T-helper 2 cell (primary cell): ENCODE data around the gene PHYH.
"Not testable (repeated sequence)": the region's sequence is repeated elsewhere in the genome, so short reads cannot be mapped to it uniquely, and the experiment has no call there.

Experiments
- DNase-seq, 5 experiments: peaks; one replicate each; pipeline versions ENCODE4 v3.0.0 to v3.0.0-alpha.2; 2012 to 2022
- total RNA-seq, 2 donors: gene quantifications; one replicate each; lab custom pipeline; 2026; lab: John Stamatoyannopoulos, UW

PHYH gene
- 14.3 to 19.2 reads per million in 2 donors for total RNA-seq

DNA sequence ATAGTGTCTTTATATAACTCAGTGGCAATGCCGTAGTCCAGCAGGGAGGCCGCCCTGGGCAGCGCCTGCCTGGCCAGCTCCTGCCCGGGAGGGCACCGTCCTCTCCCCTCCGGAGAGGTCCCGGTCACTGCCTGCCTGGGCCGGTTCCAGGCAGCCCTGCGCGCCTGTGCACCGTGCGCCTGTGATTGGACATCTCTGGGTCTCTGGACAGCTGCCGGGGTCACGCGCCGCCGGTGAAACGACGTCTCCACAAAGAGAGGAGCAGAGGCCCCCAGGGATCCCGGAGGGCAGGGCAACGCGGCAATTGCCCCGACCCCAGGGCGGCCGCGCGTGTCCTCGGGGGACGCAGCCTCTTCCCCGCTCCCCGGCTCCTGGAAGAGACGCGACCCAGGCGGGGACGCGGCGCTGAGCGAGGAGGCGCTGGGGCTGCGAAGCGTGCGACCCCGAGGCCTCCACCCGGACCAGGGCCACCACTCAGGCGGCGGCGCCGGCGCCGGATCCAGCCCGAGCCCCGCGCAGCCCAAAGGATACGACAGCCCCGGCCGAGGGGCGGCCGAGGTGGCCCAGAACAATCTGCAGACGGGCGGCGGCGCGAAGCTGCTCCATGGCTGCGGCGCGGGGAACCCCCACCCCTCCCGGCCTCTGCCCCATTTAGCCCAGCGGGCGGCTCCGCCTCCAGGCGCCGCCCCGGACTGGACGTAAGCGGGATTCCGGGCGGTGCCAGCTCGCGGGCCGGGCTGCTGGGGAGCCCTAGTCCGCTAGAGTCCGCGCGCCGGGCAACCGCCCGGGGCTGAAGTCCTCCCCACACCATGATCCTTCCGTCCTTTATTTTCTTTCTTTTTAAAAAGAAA, at the start of gene PHYH:
PHYH (minus strand) TSS at position 628 of the 851 bp plus-strand sequence; CDS start at position 606, 22 bp downstream.
- DNase-seq: peak; percentile 63 to 86 (median 78)

- peak; percentile 60 to 95 (median 78) for DNase-seq
Measured at GRCh38 chr10:13348216-13349017, 48.6 kb upstream of the PHYH start, which contains the start of gene SEPHS1. Gene SEPHS1, minus strand, starts transcription at chr10:13348293. Its CDS starts 3,343 bp downstream, at chr10:13344950.

GRCh38 chr10:13347500-13348156, 47.8 kb upstream of the PHYH start:
- peak; percentile 62 to 91 (median 71) for DNase-seq

DNA sequence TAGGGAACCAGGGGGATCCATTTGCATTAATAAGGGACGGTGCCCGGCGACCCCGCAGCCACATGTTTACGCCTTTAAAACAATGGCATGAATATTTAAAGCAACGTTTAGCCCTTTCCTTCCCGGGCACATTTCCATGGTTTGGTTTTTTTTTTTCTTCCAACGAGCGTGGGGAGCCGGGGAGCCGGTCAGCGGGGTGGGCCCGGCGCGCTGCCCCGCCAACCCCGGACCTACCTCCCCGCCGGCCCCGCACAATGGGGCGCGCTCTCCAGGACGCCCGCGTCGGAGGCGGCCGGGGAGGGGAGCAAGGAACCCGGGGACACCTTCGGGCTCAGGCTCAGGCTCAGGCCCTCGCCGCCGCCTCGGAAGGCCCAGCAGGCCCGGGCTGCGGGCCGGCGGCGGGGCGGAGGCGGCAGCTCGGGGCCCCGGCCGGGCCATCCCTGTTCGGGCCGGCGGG, 47.2 kb upstream of the PHYH start:
- no peak for DNase-seq

GRCh38 chr10:13346283-13347042, 46.6 kb upstream of the PHYH start:
- no peak for DNase-seq

GRCh38 chr10:13340626-13341376, 40.9 kb upstream of the PHYH start:
- peak in 2 of 5 experiments; percentile 39 to 43 for DNase-seq

DNA sequence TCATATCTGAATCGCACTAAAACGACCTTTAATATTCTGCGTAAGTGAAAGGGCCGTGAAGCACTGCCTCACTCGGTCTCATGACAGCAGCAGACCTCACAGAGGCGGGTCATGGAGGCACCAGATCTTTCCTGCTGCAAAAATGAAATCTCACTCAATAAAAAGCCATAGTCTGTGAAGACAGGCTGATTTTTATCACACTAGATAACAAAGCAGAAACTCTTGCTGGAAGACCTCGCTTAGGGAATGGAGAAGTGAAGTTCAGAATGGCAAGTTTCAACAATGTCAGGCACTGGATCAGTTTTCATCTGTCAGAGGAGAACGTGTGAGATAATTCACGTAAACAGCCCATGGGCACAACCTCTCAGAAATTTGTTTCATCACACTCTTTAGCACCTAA, 40.2 kb upstream of the PHYH start:
- no peak for DNase-seq

- no peak for DNase-seq
Measured at GRCh38 chr10:13338390-13339110, 38.7 kb upstream of the PHYH start.

GRCh38 chr10:13337827-13338196, 37.9 kb upstream of the PHYH start:
- no peak for DNase-seq

DNA sequence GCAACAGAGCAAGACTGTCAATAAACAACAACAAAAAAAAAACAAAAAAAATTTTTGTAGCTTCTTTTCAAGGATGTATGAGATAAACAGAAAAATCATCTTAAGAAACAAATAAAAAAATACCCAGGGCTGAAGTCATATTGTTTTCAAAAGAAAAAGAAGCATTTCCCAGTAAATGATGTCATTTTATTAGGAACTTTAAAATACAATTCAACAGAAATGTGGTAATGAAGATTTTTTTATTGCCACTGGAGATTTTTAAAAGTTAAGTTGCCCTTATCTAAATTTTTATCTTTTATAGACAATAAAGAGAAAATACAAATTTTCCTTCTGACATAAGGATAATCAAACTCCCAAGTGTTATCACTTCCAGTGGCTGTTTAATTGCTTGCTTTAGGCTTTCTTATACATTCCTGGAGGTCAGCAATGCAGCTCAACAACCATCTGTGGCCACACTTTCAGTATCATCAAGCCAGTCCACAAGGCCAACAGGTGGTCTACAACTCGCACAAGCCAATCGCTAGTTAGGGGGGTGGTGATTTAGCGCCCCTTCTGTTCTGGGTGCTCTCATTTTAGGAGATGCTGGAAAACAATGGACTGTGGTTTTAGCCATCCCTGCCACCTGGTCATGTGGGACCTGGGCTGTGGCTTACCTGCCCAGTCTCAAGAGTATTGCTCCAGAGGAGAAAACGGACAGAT, 37.4 kb upstream of the PHYH start:
- no peak for DNase-seq

- no peak for DNase-seq
Measured at GRCh38 chr10:13335881-13336280, 36.0 kb upstream of the PHYH start.

DNA sequence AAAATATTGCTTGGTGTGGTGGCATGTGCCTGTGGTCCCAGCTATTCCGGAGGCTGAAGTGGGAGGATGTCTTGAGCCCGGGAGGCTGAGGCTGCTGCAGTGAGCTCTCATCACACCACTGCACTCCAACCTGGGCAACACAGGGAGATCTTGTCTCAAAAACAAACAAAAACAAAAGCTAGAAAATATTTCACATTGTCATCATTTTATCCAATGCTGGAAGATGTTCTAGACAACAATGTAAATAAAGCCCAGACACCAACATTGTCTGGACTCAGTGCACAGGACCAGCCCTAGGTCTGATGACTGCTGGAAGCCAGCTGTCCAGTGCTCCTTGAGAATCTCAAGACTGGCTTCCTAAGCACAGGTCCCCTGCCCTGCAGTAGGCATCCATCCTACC, 34.7 kb upstream of the PHYH start:
- DNase-seq: no peak

GRCh38 chr10:13331646-13332045, 31.8 kb upstream of the PHYH start:
- DNase-seq: no peak

DNA sequence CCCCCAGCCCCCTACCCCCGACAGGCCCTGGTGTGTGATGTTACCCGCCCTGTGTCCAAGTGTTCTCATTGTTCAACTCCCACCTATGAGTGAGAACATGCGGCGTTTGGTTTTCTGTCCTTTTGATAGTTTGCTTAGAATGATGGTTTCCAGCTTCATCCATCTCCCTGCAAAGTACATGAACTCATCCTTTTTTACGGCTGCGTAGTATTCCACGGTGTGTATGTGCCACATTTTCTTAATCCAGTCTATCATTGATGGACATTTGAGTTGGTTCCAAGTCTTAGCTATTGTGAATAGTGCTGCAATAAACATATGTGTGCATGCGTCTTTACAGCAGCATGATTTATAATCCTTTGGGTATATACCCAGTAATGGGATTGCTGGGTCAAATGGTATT, 31.1 kb upstream of the PHYH start:
- DNase-seq: not testable (repeated sequence)

DNA sequence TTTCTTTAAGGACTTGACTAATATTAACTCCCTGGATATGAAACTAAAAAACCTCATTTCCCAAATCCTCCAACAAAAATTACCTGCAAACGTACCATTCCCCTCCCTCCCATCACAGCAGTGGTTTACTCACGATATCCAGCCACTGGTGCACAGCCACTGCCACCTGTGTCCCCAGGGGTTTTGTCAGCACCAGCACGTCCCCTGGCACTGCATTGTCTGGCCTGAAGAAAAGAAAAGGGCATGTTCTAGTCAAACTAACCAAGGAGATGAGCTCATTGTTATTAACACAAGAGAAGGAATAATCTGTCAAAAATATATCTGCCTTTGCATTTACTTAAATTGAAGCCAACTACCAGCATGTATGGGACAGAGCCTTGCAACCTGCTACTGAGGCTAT, 29.7 kb upstream of the PHYH start:
- DNase-seq: no peak

- DNase-seq: no peak
Measured at GRCh38 chr10:13328613-13329012, 28.7 kb upstream of the PHYH start.

DNA sequence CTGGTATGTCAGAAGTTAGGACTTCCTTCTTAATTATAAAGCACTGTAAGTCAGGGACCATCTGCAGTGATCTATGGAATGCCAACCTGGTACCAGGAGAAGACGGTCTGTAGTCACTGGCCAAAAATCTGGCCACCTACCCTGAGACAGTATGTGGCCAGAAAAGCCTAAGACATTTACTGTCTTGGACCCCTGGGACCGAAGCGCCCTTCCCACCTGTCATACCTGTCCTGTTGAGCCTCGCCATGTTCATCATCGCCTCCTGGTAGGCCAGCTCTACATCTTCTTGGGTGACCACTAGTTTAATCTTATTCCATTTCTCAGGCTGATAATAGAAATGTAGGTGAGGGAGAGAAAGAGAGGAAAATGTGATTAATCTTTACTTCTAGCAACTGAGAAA, 28.3 kb upstream of the PHYH start:
- DNase-seq: no peak

GRCh38 chr10:13327534-13327933, 27.7 kb upstream of the PHYH start:
- DNase-seq: no peak

- DNase-seq: no peak
Measured at GRCh38 chr10:13322615-13323148, 22.8 kb upstream of the PHYH start.

- no peak for DNase-seq
Measured at GRCh38 chr10:13321576-13321975, 21.7 kb upstream of the PHYH start.
